ENCODE results near the gene RPRD1B.

The RPRD1B gene, protein sequence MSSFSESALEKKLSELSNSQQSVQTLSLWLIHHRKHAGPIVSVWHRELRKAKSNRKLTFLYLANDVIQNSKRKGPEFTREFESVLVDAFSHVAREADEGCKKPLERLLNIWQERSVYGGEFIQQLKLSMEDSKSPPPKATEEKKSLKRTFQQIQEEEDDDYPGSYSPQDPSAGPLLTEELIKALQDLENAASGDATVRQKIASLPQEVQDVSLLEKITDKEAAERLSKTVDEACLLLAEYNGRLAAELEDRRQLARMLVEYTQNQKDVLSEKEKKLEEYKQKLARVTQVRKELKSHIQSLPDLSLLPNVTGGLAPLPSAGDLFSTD

GRCh38 chr20:38033330-38034107 lies at the start of gene RPRD1B, which contains the start of gene TTI1:
TSS of gene RPRD1B (plus strand) at chr20:38033746. CDS start at chr20:38033948, 202 bp downstream.
TSS of gene TTI1 (minus strand) at chr20:38033456. CDS start at chr20:38013816, 19,640 bp downstream.
- peaks cover 28% of the 10 kb centered on the region for H3K4me1 ChIP-seq (ENCODE audit: control insufficient read depth, insufficient read depth, low read length)
- no peaks in the 10 kb centered on the region for H3K27me3 ChIP-seq (ENCODE audit: control insufficient read depth in 1 of 2, insufficient read depth in 2 of 2, low read length in 2 of 2)
- no peaks in the 10 kb centered on the region for H3K9me3 ChIP-seq (ENCODE audit: control insufficient read depth in 2 of 2, low read length in 2 of 2)
- peak within 1 kb of the TSS; percentile 86 to 99 for H3K4me3 ChIP-seq (ENCODE audit: low read length in 2 of 2)
- H3K27ac ChIP-seq (ENCODE audit: low read length) = peak within 1 kb of the TSS; percentile 93
- H3K36me3 ChIP-seq (ENCODE audit: control insufficient read depth in 2 of 2, insufficient read depth in 2 of 2, low read length in 2 of 2) = peaks cover 9% of the 10 kb centered on the region in 2 donors
- H3K9ac ChIP-seq (ENCODE audit: low read length in 2 of 2) = peak within 1 kb of the TSS; percentile 96 to 99

GRCh38 chr20:37984018-37984785 lies 49.3 kb upstream of the RPRD1B start:
- H3K4me1 ChIP-seq (ENCODE audit: control insufficient read depth, insufficient read depth, low read length) = peaks cover 21% of the 10 kb centered on the region
- no peaks in the 10 kb centered on the region for H3K9me3 ChIP-seq (ENCODE audit: control insufficient read depth in 2 of 2, low read length in 2 of 2)
- H3K27me3 ChIP-seq (ENCODE audit: control insufficient read depth in 1 of 2, insufficient read depth in 2 of 2, low read length in 2 of 2) = no peaks in the 10 kb centered on the region
- no peak overlapping the region for H3K27ac ChIP-seq (ENCODE audit: low read length)
- H3K9ac ChIP-seq (ENCODE audit: low read length in 2 of 2) = no peak overlapping the region
- no peak overlapping the region for H3K4me3 ChIP-seq (ENCODE audit: low read length in 2 of 2)
- H3K36me3 ChIP-seq (ENCODE audit: control insufficient read depth in 2 of 2, insufficient read depth in 2 of 2, low read length in 2 of 2) = peaks cover 2 to 13% of the 10 kb centered on the region in 2 donors

DNA sequence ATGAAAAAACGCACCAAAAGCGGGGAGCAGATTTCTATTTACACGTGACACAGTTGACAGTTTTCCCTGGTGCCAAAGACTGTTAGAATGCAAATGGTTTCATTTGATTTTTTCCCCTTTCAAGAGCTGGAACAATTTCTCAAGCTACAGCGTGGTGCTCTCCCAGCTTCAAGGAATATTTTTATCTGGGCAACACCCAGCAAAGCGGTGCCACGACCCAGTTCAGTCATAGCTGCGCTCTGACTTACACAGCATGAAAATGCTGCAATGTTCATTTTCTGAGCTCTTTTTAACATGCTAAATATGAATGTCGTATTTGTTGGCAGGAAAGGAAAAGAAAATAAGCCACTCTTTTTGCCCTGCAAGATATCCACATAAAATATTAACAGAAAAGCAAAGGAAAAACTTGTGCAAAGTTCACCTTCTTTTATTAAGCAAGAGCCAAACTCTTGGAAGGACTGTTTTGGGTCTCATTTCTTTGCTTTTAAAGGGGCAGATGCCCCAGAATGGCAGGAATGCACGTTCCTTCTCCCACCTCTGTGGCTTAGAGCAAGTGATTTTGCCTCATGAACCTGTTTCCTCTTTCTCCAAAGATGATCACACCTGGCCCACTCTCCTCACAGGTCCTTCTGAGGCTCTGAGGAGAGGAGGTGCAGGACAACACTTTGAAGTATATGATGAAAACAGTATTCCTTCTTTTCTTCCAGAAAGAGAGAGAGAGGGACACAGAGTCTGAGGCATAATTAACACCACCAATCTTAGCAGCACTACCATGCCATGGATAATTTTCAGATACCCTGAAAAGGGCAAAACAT lies 47.3 kb upstream of the RPRD1B start:
- no peak overlapping the region for H3K4me3 ChIP-seq (ENCODE audit: low read length in 2 of 2)
- no peaks in the 10 kb centered on the region for H3K27me3 ChIP-seq (ENCODE audit: control insufficient read depth in 1 of 2, insufficient read depth in 2 of 2, low read length in 2 of 2)
- H3K4me1 ChIP-seq (ENCODE audit: control insufficient read depth, insufficient read depth, low read length) = peaks cover 21% of the 10 kb centered on the region
- H3K27ac ChIP-seq (ENCODE audit: low read length) = no peak overlapping the region
- no peaks in the 10 kb centered on the region for H3K9me3 ChIP-seq (ENCODE audit: control insufficient read depth in 2 of 2, low read length in 2 of 2)
- peaks cover 5 to 11% of the 10 kb centered on the region in 2 donors for H3K36me3 ChIP-seq (ENCODE audit: control insufficient read depth in 2 of 2, insufficient read depth in 2 of 2, low read length in 2 of 2)
- H3K9ac ChIP-seq (ENCODE audit: low read length in 2 of 2) = no peak overlapping the region

DNA sequence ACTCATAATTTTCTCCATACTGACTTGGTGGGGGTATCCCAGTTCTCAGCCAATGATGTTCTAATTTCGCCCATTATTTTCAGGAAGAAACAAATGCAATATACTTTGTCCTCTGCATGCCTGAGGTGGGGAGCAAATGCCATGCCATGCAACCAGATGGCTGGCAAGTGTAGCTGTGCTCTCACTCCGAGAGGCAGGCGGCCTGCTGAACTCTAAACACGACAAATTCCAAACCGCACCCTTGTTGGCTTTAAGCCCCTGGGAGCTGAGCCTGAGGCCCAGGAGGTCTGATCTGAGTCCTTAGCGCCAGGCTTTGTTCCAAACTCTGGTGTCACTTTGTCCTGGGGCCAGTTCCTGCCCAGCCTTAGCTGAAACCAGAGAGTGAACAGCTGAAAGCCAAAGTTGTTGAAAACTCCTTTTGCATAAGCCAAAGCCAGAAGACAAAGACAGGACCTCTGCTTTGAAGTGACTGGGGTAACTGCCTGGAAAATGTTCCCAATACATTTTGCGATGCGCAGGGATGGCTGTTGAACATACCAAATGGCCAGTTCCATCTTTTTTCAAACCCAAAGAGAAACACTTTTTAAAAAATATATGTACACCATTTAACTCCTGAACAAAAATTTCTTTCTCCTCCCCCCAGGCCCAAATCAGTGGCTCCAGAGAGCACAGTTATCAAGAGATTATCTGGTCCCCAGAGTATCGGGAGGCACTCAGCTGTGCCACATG lies 46.5 kb upstream of the RPRD1B start:
- Histone ChIP-seq H3K9me3 (ENCODE audit: control insufficient read depth in 2 of 2, low read length in 2 of 2) (no peaks in the 10 kb centered on the region), H3K27me3 (ENCODE audit: control insufficient read depth in 1 of 2, insufficient read depth in 2 of 2, low read length in 2 of 2) (no peaks in the 10 kb centered on the region), H3K4me1 (ENCODE audit: control insufficient read depth, insufficient read depth, low read length) (peaks cover 24% of the 10 kb centered on the region), H3K4me3 (ENCODE audit: low read length in 2 of 2) (peak overlapping the region in 1 of 2 donors; percentile 22), H3K9ac (ENCODE audit: low read length in 2 of 2) (no peak overlapping the region), H3K36me3 (ENCODE audit: control insufficient read depth in 2 of 2, insufficient read depth in 2 of 2, low read length in 2 of 2) (peaks cover 5 to 8% of the 10 kb centered on the region in 2 donors), H3K27ac (ENCODE audit: low read length) (no peak overlapping the region)

- H3K9ac ChIP-seq (ENCODE audit: low read length in 2 of 2) = no peak overlapping the region
- no peak overlapping the region for H3K4me3 ChIP-seq (ENCODE audit: low read length in 2 of 2)
- H3K27me3 ChIP-seq (ENCODE audit: control insufficient read depth in 1 of 2, insufficient read depth in 2 of 2, low read length in 2 of 2) = no peaks in the 10 kb centered on the region
- peaks cover 28% of the 10 kb centered on the region for H3K4me1 ChIP-seq (ENCODE audit: control insufficient read depth, insufficient read depth, low read length)
- H3K27ac ChIP-seq (ENCODE audit: low read length) = no peak overlapping the region
- H3K9me3 ChIP-seq (ENCODE audit: control insufficient read depth in 2 of 2, low read length in 2 of 2) = no peaks in the 10 kb centered on the region
- H3K36me3 ChIP-seq (ENCODE audit: control insufficient read depth in 2 of 2, insufficient read depth in 2 of 2, low read length in 2 of 2) = peaks cover 5 to 8% of the 10 kb centered on the region in 2 donors
Measured at GRCh38 chr20:37987602-37988290, 45.8 kb upstream of the RPRD1B start.

- Histone ChIP-seq H3K4me3 (ENCODE audit: low read length in 2 of 2) (no peak overlapping the region), H3K36me3 (ENCODE audit: control insufficient read depth in 2 of 2, insufficient read depth in 2 of 2, low read length in 2 of 2) (peaks cover 5 to 6% of the 10 kb centered on the region in 2 donors), H3K27me3 (ENCODE audit: control insufficient read depth in 1 of 2, insufficient read depth in 2 of 2, low read length in 2 of 2) (no peaks in the 10 kb centered on the region), H3K4me1 (ENCODE audit: control insufficient read depth, insufficient read depth, low read length) (peaks cover 30% of the 10 kb centered on the region), H3K9me3 (ENCODE audit: control insufficient read depth in 2 of 2, low read length in 2 of 2) (no peaks in the 10 kb centered on the region), H3K27ac (ENCODE audit: low read length) (no peak overlapping the region), H3K9ac (ENCODE audit: low read length in 2 of 2) (no peak overlapping the region)
Measured at GRCh38 chr20:37988306-37988954, 45.1 kb upstream of the RPRD1B start.

DNA sequence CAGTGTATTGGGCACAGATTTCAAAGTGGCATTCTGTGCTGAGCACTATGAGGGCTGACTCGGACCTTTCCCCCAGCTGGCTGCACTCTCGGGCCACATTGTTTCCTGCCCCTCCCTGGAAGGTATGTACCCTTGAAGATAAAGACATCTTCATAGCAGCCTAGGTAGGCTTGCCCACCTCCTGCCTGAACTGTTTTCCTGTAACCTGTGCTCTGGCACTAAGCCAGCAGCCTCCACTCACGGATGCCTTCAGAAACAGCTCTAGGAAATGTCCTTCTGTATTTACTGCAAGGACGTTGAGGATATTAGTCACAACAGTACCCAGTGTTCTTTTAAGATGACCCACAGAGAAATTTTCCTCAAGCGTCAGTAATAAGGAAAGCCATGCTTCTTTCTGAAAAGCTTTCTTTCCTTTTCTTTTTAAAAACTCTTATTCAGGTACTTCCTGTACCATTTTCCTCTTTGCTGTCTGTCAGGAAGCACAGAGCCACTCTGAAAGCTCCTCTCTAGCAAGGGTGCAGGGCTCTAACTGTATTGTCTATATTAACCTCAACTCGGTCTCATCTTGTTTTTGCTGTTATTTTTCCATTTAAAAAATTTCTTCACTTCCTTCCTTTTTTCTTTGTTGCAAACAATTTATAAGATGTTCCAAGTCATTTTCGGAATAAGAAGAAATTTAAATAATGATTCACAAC lies 43.8 kb upstream of the RPRD1B start:
- Histone ChIP-seq H3K9ac (ENCODE audit: low read length in 2 of 2) (no peak overlapping the region), H3K27ac (ENCODE audit: low read length) (no peak overlapping the region), H3K4me1 (ENCODE audit: control insufficient read depth, insufficient read depth, low read length) (peaks cover 28% of the 10 kb centered on the region), H3K4me3 (ENCODE audit: low read length in 2 of 2) (no peak overlapping the region), H3K36me3 (ENCODE audit: control insufficient read depth in 2 of 2, insufficient read depth in 2 of 2, low read length in 2 of 2) (peaks cover 5 to 6% of the 10 kb centered on the region in 2 donors), H3K9me3 (ENCODE audit: control insufficient read depth in 2 of 2, low read length in 2 of 2) (no peaks in the 10 kb centered on the region), H3K27me3 (ENCODE audit: control insufficient read depth in 1 of 2, insufficient read depth in 2 of 2, low read length in 2 of 2) (no peaks in the 10 kb centered on the region)

GRCh38 chr20:37990571-37991151 lies 42.9 kb upstream of the RPRD1B start:
- H3K4me3 ChIP-seq (ENCODE audit: low read length in 2 of 2) = no peak overlapping the region
- H3K27me3 ChIP-seq (ENCODE audit: control insufficient read depth in 1 of 2, insufficient read depth in 2 of 2, low read length in 2 of 2) = no peaks in the 10 kb centered on the region
- no peak overlapping the region for H3K27ac ChIP-seq (ENCODE audit: low read length)
- H3K36me3 ChIP-seq (ENCODE audit: control insufficient read depth in 2 of 2, insufficient read depth in 2 of 2, low read length in 2 of 2) = peaks cover 8 to 13% of the 10 kb centered on the region in 2 donors
- H3K9me3 ChIP-seq (ENCODE audit: control insufficient read depth in 2 of 2, low read length in 2 of 2) = no peaks in the 10 kb centered on the region
- peaks cover 28% of the 10 kb centered on the region for H3K4me1 ChIP-seq (ENCODE audit: control insufficient read depth, insufficient read depth, low read length)
- H3K9ac ChIP-seq (ENCODE audit: low read length in 2 of 2) = no peak overlapping the region
